HCT116 (cell line): ENCODE results near the gene KCNH5. TPM values are rescaled to one million over a fixed set of nuclear protein-coding genes. Genes with fewer than 3 reads are reported as not detected.

Experiments used
- ATAC-seq: fragments of 200-7000 bp; cut with Tn5 transposase; 2 replicates; pipeline ENCODE4 v1.9.1; 2020; ENCODE audit warnings: mild to moderate bottlenecking, moderate library complexity
- BruUV-seq: library from RNA; stranded (reverse); fragments of 400-500 nt; replicated peaks from 2 replicates; lab custom pipeline; 2021; lab: Mats Ljungman, UMichigan
- CTCF ChIA-PET: fragments of 300-600 bp; sonication (Branson Sonifier 250); formaldehyde crosslinking; loops from one replicate; lab custom pipeline; 2021; ENCODE audit warnings: antibody characterized with exemption; lab: Charles Lee
- POLR2A ChIA-PET: fragments of 300-600, 350-600 bp; sonication (Branson Sonifier 250); formaldehyde crosslinking; loops from one replicate; lab custom pipeline; 2021; ENCODE audit warnings: antibody characterized with exemption; lab: Charles Lee
- RAD21 ChIA-PET, 2 experiments: fragments of 300-600 bp; sonication (Branson Sonifier 250); formaldehyde crosslinking; loops; one replicate each; lab custom pipeline; 2023; ENCODE audit warnings: low total read pairs in 2 of 2; ENCODE audit not compliant: uncharacterized antibody in 2 of 2, unreplicated experiment in 2 of 2, low non-redundant PET in 1 of 2; lab: Charles Lee
- DNase-seq: peaks from one replicate; pipeline ENCODE4 v3.0.0-alpha.2; 2010; ENCODE audit warnings: low read depth, low spot score
- H2AFZ ChIP-seq: fragments of 200-600 bp; shearing (Covaris generic), sonication (generic); 2 replicates; pipeline ENCODE4 v1.6.1; 2017; ENCODE audit warnings: low read depth, mixed run types, mixed read lengths, antibody characterized with exemption, low read length; ENCODE audit not compliant: poor library complexity, severe bottlenecking
- H3K27ac ChIP-seq: 2 replicates; pipeline ENCODE4 v1.5.1; 2012; ENCODE audit warnings: low read depth, low read length
- H3K27me3 ChIP-seq: fragments of 200-600 bp; sonication (generic); 2 replicates; pipeline ENCODE4 v1.6.1; 2016; ENCODE audit warnings: mixed run types, low read length, mixed read lengths; ENCODE audit not compliant: insufficient read depth
- H3K36me3 ChIP-seq, 2 experiments: fragments of 200-500 bp in 1 of 2; fragments of 200-600 bp in 1 of 2; sonication (Bioruptor generic) in 1 of 2; sonication (generic) in 1 of 2; 2 replicates each; pipeline versions ENCODE4 v1.5.1 to v1.6.1; 2014 to 2016; ENCODE audit warnings: low read length in 2 of 2, inconsistent platforms in 1 of 2, mixed read lengths in 1 of 2, mixed run types in 1 of 2; ENCODE audit not compliant: insufficient read depth in 2 of 2, control insufficient read depth in 1 of 2
- H3K4me1 ChIP-seq, 2 experiments: fragments of 200-600 bp in 1 of 2; sonication (generic) in 1 of 2; 2 replicates each; pipeline versions ENCODE4 v1.5.1 to v1.6.1; 2012 to 2017; ENCODE audit warnings: low read length in 2 of 2, inconsistent platforms in 1 of 2, mild to moderate bottlenecking in 1 of 2, mixed read lengths in 1 of 2, mixed run types in 1 of 2, moderate library complexity in 1 of 2; ENCODE audit not compliant: insufficient read depth in 2 of 2, control insufficient read depth in 1 of 2
- H3K4me2 ChIP-seq: fragments of 200-600 bp; sonication (generic); 2 replicates; pipeline ENCODE4 v1.6.1; 2017; ENCODE audit warnings: mixed run types, low read length, mixed read lengths
- H3K4me3 ChIP-seq, 2 experiments: fragments of 200-600 bp in 1 of 2; sonication (generic) in 1 of 2; replicated peaks in 1 of 2; 2 replicates each; pipeline ENCODE4 v1.5.1; 2011 to 2016; ENCODE audit warnings: low read length in 2 of 2, control low read depth in 1 of 2, low read depth in 1 of 2, mild to moderate bottlenecking in 1 of 2, mixed read lengths in 1 of 2, mixed run types in 1 of 2
- H3K79me2 ChIP-seq: fragments of 200-600 bp; sonication (generic); 2 replicates; pipeline ENCODE4 v1.6.1; 2017; ENCODE audit warnings: mild to moderate bottlenecking, mixed run types, low read length, moderate library complexity, mixed read lengths; ENCODE audit not compliant: insufficient read depth
- H3K9ac ChIP-seq: fragments of 200-600 bp; sonication (generic); 2 replicates; pipeline ENCODE4 v1.6.1; 2016; ENCODE audit warnings: low read length, mixed read lengths
- H3K9me2 ChIP-seq: fragments of 200-600 bp; sonication (generic), shearing (Covaris generic); 2 replicates; pipeline ENCODE4 v1.6.1; 2017; ENCODE audit warnings: mixed run types, mild to moderate bottlenecking, moderate library complexity; ENCODE audit not compliant: insufficient read depth
- H3K9me3 ChIP-seq, 2 experiments: fragments of 200-500 bp in 1 of 2; fragments of 200-600 bp in 1 of 2; sonication (Bioruptor generic) in 1 of 2; sonication (generic) in 1 of 2; 2 replicates each; pipeline ENCODE4 v1.6.1; 2014 to 2017; ENCODE audit warnings: low read length in 2 of 2, mixed read lengths in 2 of 2, inconsistent platforms in 1 of 2, low read depth in 1 of 2, mild to moderate bottlenecking in 1 of 2, mixed run types in 1 of 2, moderate library complexity in 1 of 2; ENCODE audit not compliant: control insufficient read depth in 1 of 2, insufficient read depth in 1 of 2
- H4K20me1 ChIP-seq: fragments of 200-600 bp; sonication (generic), shearing (Covaris generic); 2 replicates; pipeline ENCODE4 v1.6.1; 2017; ENCODE audit warnings: mixed run types, mild to moderate bottlenecking, moderate library complexity; ENCODE audit not compliant: insufficient read depth
- ATF3 ChIP-seq: IDR thresholded peaks from 2 replicates; pipeline ENCODE4 v1.6.1; 2012
- CTCF ChIP-seq, 3 experiments: fragments of 200-600 bp in 1 of 3; sonication (generic) in 1 of 3; IDR thresholded peaks in 2 of 3; conservative IDR thresholded peaks in 1 of 3; 2 replicates each; pipeline ENCODE4 v1.5.1; 2012 to 2017; ENCODE audit warnings: low read depth in 2 of 3, low read length in 2 of 3, antibody characterized with exemption in 1 of 3, borderline replicate concordance in 1 of 3, control low read depth in 1 of 3, mild to moderate bottlenecking in 1 of 3, mixed read lengths in 1 of 3, mixed run types in 1 of 3, moderate library complexity in 1 of 3; ENCODE audit not compliant: insufficient read depth in 1 of 3
- ELF1 ChIP-seq: IDR thresholded peaks from 2 replicates; pipeline ENCODE4 v1.6.1; 2012; ENCODE audit warnings: low read depth, borderline replicate concordance
- EZH2phosphoT487 ChIP-seq: fragments of 200-600 bp; IDR thresholded peaks from 2 replicates; pipeline ENCODE4 v1.6.1; 2018; ENCODE audit warnings: antibody characterized with exemption, borderline replicate concordance
- FOSL1 ChIP-seq: IDR thresholded peaks from 2 replicates; pipeline ENCODE4 v1.6.1; 2012; ENCODE audit warnings: low read depth
- JUND ChIP-seq: IDR thresholded peaks from 2 replicates; pipeline ENCODE4 v1.6.1; 2012
- MAX ChIP-seq: IDR thresholded peaks from 2 replicates; pipeline ENCODE4 v1.6.1; 2012
- POLR2A ChIP-seq: IDR thresholded peaks from 2 replicates; pipeline ENCODE4 v1.7.0; 2011; ENCODE audit warnings: borderline replicate concordance; ENCODE audit not compliant: insufficient read depth, insufficient read length; ENCODE audit errors: extremely low read depth
- POLR2AphosphoS5 ChIP-seq: IDR thresholded peaks from 2 replicates; pipeline ENCODE4 v1.6.1; 2011; ENCODE audit warnings: mild to moderate bottlenecking, low read depth, low read length, moderate library complexity
- SP1 ChIP-seq: IDR thresholded peaks from 2 replicates; pipeline ENCODE4 v1.6.1; 2012; ENCODE audit warnings: low read depth
- SRF ChIP-seq: IDR thresholded peaks from 2 replicates; pipeline ENCODE4 v1.6.1; 2012; ENCODE audit warnings: low read depth
- TCF7L2 ChIP-seq: IDR thresholded peaks from 2 replicates; pipeline ENCODE4 v1.7.0; 2011; ENCODE audit warnings: borderline replicate concordance, inconsistent platforms; ENCODE audit not compliant: insufficient read depth, insufficient read length; ENCODE audit errors: extremely low read depth
- YY1 ChIP-seq: IDR thresholded peaks from 2 replicates; pipeline ENCODE4 v1.6.1; 2011; ENCODE audit warnings: low read length, low read depth, moderate library complexity, mild to moderate bottlenecking; ENCODE audit not compliant: insufficient replicate concordance; ENCODE audit errors: extremely low read depth
- ZBTB33 ChIP-seq: IDR thresholded peaks from 2 replicates; pipeline ENCODE4 v1.6.1; 2011; ENCODE audit warnings: mild to moderate bottlenecking, low read length, moderate library complexity; ENCODE audit not compliant: insufficient replicate concordance; ENCODE audit errors: extremely low read depth
- ZNF274 ChIP-seq: fragments of 200-500 bp; sonication (Bioruptor generic); IDR thresholded peaks from 2 replicates; pipeline ENCODE4 v1.6.1; 2014; ENCODE audit warnings: mild to moderate bottlenecking, low read depth, low read length, inconsistent platforms
- intact Hi-C: fragments of 100-400 bp; cut with micrococcal nuclease; formaldehyde crosslinking; loops from 2 replicates; pipeline ENCODE4 v1.10.0; 2022
- total RNA-seq: library from RNA; stranded (reverse); gene quantifications from one replicate; pipeline ENCODE4 v1.2.1, GENCODE V29; 2021; ENCODE audit not compliant: unreplicated experiment

KCNH5 gene
- total RNA-seq, 1 experiment from 2014 or later = not detected

- POLR2A ChIA-PET = no interaction called here
- BruUV-seq = no TSS peak
- intact Hi-C loops = no loop called here
Measured at GRCh38 chr14:62921466-62921865, 123.8 kb downstream of the KCNH5 start.

More at GRCh38 chr14:62921466-62921865, 123.8 kb downstream of the KCNH5 start:
- Histone ChIP-seq H3K27ac (no peak overlapping the region), H3K4me1 (no peaks in the 10 kb centered on the region), H3K27me3 (no peaks in the 10 kb centered on the region), H3K36me3 (no peaks in the 10 kb centered on the region), H3K9me2 (no peaks in the 10 kb centered on the region), H4K20me1 (no peaks in the 10 kb centered on the region; the same call in 1 of the 2 replicates), H3K79me2 (no peaks in the 10 kb centered on the region), H3K4me2 (no peak overlapping the region), H3K9ac (no peak overlapping the region), H3K4me3 (no peak overlapping the region), H3K9me3 (peaks cover 4 to 10% of the 10 kb centered on the region in 2 experiments; a peak in 2 of 4 replicates), H2AFZ (no peak overlapping the region)
- ChIA-PET RAD21 (no interaction called here), CTCF (no interaction called here)
- no peak for DNase-seq
- no peak for TF ChIP-seq ZBTB33
- no peak for TF ChIP-seq MAX
- TF ChIP-seq POLR2AphosphoS5 = no peak
- no peak for TF ChIP-seq FOSL1
- TF ChIP-seq CTCF (IDR thresholded peaks at IDR 0.05 in 2 of 3, conservative IDR thresholded peaks at IDR 0.05 in 1 of 3; ENCODE audit: borderline replicate concordance in 1 of 3, insufficient read depth in 1 of 3, low read depth in 2 of 3, low read length in 2 of 3) = no peak
- TF ChIP-seq YY1 = no peak
- no peak for TF ChIP-seq TCF7L2
- no peak for TF ChIP-seq POLR2A
- TF ChIP-seq EZH2phosphoT487 = no peak
- TF ChIP-seq ZNF274 = no peak
- TF ChIP-seq ELF1 = no peak
- no peak for TF ChIP-seq JUND
- TF ChIP-seq SP1 = no peak
- TF ChIP-seq ATF3 = no peak
- no peak for TF ChIP-seq SRF
- ATAC-seq = no peak
